ENCODE results near the gene ARAP1.

ARAP1 gene

GRCh38 chr11:72706579-72706978 is 45.6 kb downstream of the ARAP1 start:
- Histone ChIP-seq H3K79me2 (ENCODE audit: insufficient read depth, low read length) (no peaks in the 10 kb centered on the region), H2AFZ (ENCODE audit: low read length) (no peak overlapping the region), H3K9ac (ENCODE audit: low read depth, low read length, poor library complexity, severe bottlenecking) (no peak overlapping the region), H3K27me3 (ENCODE audit: insufficient read depth, low read length, poor library complexity, severe bottlenecking) (no peaks in the 10 kb centered on the region), H3K9me3 (ENCODE audit: insufficient read depth, low read depth, low read length) (no peaks in the 10 kb centered on the region), H3K4me1 (ENCODE audit: insufficient read depth, low read length, poor library complexity, severe bottlenecking) (no peaks in the 10 kb centered on the region), H3F3A (ENCODE audit: low read depth) (no peaks in the 10 kb centered on the region), H3K9me2 (replicated peaks; ENCODE audit: low read depth, low read length) (no peaks in the 10 kb centered on the region), H3K36me3 (ENCODE audit: insufficient read depth, low read length) (peaks cover 83% of the 10 kb centered on the region; the same call in 1 of the 2 replicates), H4K20me1 (ENCODE audit: insufficient read depth, low read length, poor library complexity, severe bottlenecking) (no peaks in the 10 kb centered on the region), H3K4me2 (ENCODE audit: low read depth, low read length, poor library complexity, severe bottlenecking) (no peak overlapping the region), H3K4me3 (ENCODE audit: low read length, poor library complexity, severe bottlenecking) (no peak overlapping the region)
- TF ChIP-seq EZH2phosphoT487 (IDR thresholded peaks at IDR 0.05; ENCODE audit: borderline replicate concordance): no peak

- Histone ChIP-seq H4K20me1 (ENCODE audit: insufficient read depth, low read length, poor library complexity, severe bottlenecking) (no peaks in the 10 kb centered on the region), H3K4me2 (ENCODE audit: low read depth, low read length, poor library complexity, severe bottlenecking) (no peak overlapping the region), H3K27me3 (ENCODE audit: insufficient read depth, low read length, poor library complexity, severe bottlenecking) (no peaks in the 10 kb centered on the region)
Measured at GRCh38 chr11:72705442-72706365, 46.5 kb downstream of the ARAP1 start.

GRCh38 chr11:72704783-72705265 is 47.4 kb downstream of the ARAP1 start:
- Histone ChIP-seq H3F3A (ENCODE audit: low read depth) (no peaks in the 10 kb centered on the region), H3K4me3 (ENCODE audit: low read length, poor library complexity, severe bottlenecking) (no peak overlapping the region), H3K27me3 (ENCODE audit: insufficient read depth, low read length, poor library complexity, severe bottlenecking) (no peaks in the 10 kb centered on the region), H3K79me2 (ENCODE audit: insufficient read depth, low read length) (no peaks in the 10 kb centered on the region), H3K36me3 (ENCODE audit: insufficient read depth, low read length) (peaks cover 83% of the 10 kb centered on the region; the same call in 1 of the 2 replicates), H4K20me1 (ENCODE audit: insufficient read depth, low read length, poor library complexity, severe bottlenecking) (no peaks in the 10 kb centered on the region), H3K9ac (ENCODE audit: low read depth, low read length, poor library complexity, severe bottlenecking) (no peak overlapping the region), H2AFZ (ENCODE audit: low read length) (no peak overlapping the region), H3K9me3 (ENCODE audit: insufficient read depth, low read depth, low read length) (no peaks in the 10 kb centered on the region), H3K4me1 (ENCODE audit: insufficient read depth, low read length, poor library complexity, severe bottlenecking) (no peaks in the 10 kb centered on the region), H3K4me2 (ENCODE audit: low read depth, low read length, poor library complexity, severe bottlenecking) (no peak overlapping the region), H3K9me2 (replicated peaks; ENCODE audit: low read depth, low read length) (no peaks in the 10 kb centered on the region)
- TF ChIP-seq CTCF (conservative IDR thresholded peaks at IDR 0.05; ENCODE audit: low read length): no peak
- TF ChIP-seq EZH2phosphoT487 (IDR thresholded peaks at IDR 0.05; ENCODE audit: borderline replicate concordance): no peak

More at GRCh38 chr11:72705442-72706365, 46.5 kb downstream of the ARAP1 start:
- no peaks in the 10 kb centered on the region for H3K9me2 ChIP-seq (replicated peaks; ENCODE audit: low read depth, low read length)
- no peak overlapping the region for H3K9ac ChIP-seq (ENCODE audit: low read depth, low read length, poor library complexity, severe bottlenecking)
- no peaks in the 10 kb centered on the region for H3K4me1 ChIP-seq (ENCODE audit: insufficient read depth, low read length, poor library complexity, severe bottlenecking)
- no peaks in the 10 kb centered on the region for H3K9me3 ChIP-seq (ENCODE audit: insufficient read depth, low read depth, low read length)
- no peaks in the 10 kb centered on the region for H3K79me2 ChIP-seq (ENCODE audit: insufficient read depth, low read length)
- no peak overlapping the region for H2AFZ ChIP-seq (ENCODE audit: low read length)
- TF ChIP-seq EZH2phosphoT487 (IDR thresholded peaks at IDR 0.05; ENCODE audit: borderline replicate concordance): no peak
- TF ChIP-seq CTCF (conservative IDR thresholded peaks at IDR 0.05; ENCODE audit: low read length): no peak
- peaks cover 83% of the 10 kb centered on the region; the same call in 1 of the 2 replicates for H3K36me3 ChIP-seq (ENCODE audit: insufficient read depth, low read length)
- H3F3A ChIP-seq (ENCODE audit: low read depth): no peaks in the 10 kb centered on the region
- no peak overlapping the region for H3K4me3 ChIP-seq (ENCODE audit: low read length, poor library complexity, severe bottlenecking)

Measured in Loucy (cell line).